NT2/D1 (cell line): ENCODE data around the gene PDSS1.
"Not testable (repeated sequence)": the region's sequence is repeated elsewhere in the genome, so short reads cannot be mapped to it uniquely, and the experiment has no call there.

Experiments
- SUZ12 ChIP-seq: IDR thresholded peaks from 2 replicates; pipeline ENCODE4 v1.6.1; 2011; ENCODE audit not compliant: insufficient read length, insufficient read depth; ENCODE audit errors: extremely low read depth
- YY1 ChIP-seq: IDR thresholded peaks from 2 replicates; pipeline ENCODE4 v1.6.1; 2011; ENCODE audit not compliant: insufficient read length, insufficient read depth
- ZNF274 ChIP-seq: IDR thresholded peaks from 2 replicates; pipeline ENCODE4 v1.6.1; 2011; ENCODE audit warnings: mild to moderate bottlenecking, low read depth, low read length

DNA sequence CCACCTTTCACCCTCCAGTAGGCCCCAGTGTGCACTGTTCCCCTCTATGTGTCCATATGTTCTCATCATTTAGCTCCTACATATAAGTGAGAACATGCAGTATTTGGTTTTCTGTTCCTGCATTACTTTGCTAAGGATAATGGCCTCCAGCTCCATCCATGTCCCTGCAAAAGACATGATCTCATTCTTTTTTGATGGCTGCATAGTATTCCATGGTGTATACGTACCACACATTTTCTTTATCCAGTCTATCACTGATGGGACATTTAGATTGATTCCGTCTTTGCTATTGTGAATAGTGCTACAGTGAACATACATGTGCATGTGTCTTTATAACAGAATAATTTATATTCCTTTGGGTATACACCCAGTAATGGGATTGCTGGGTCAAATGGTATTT, 92.3 kb downstream of the PDSS1 start:
- not testable (repeated sequence) for TF ChIP-seq ZNF274, SUZ12, YY1
